Prostate gland (tissue), 2 donors: ENCODE measurements around the gene PCDHB5. TPM values are rescaled to one million over a fixed set of nuclear protein-coding genes. Genes with fewer than 3 reads are reported as not detected.
"Not testable (repeated sequence)": the region's sequence is repeated elsewhere in the genome, so short reads cannot be mapped to it uniquely, and the experiment has no call there.

Experiments
- DNase-seq: peaks from one replicate; pipeline ENCODE4 v3.0.0-alpha.2; 2019; ENCODE audit warnings: low spot score
- H3K27ac ChIP-seq, 2 donors: fragments of 200-600 bp; sonication (generic); 2 replicates each; pipeline ENCODE4 v1.5.1; 2017 to 2019
- H3K27me3 ChIP-seq: fragments of 200-600 bp; sonication (generic); replicated peaks from 2 replicates; pipeline ENCODE4 v1.5.1; 2019; ENCODE audit not compliant: insufficient read depth
- H3K36me3 ChIP-seq, 2 donors: fragments of 200-600 bp; sonication (generic); 1 replicate in 1 of 2; 2 replicates in 1 of 2; pipeline versions ENCODE4 v1.5.1 to v1.8.1; 2017 to 2019
- H3K4me1 ChIP-seq: fragments of 200-600 bp; sonication (generic); replicated peaks from 2 replicates; pipeline ENCODE4 v1.5.1; 2019
- H3K4me3 ChIP-seq, 2 donors: fragments of 200-600 bp; sonication (generic); 2 replicates each; pipeline ENCODE4 v1.5.1; 2017 to 2019
- H3K9me3 ChIP-seq: fragments of 200-600 bp; sonication (generic); 2 replicates; pipeline ENCODE4 v1.5.1; 2017
- POLR2A ChIP-seq: fragments of 450-650 bp; IDR thresholded peaks from one replicate; pipeline ENCODE4 v1.6.1; 2016; ENCODE audit warnings: antibody characterized with exemption, mild to moderate bottlenecking
- POLR2AphosphoS5 ChIP-seq: sonication (generic); formaldehyde crosslinking; IDR thresholded peaks from one replicate; pipeline ENCODE4 v1.6.1; 2017; ENCODE audit warnings: antibody characterized with exemption
- WGBS: methylation state at CpG from one replicate; pipeline ENCODE4 v1.1.5; 2018; 5-methylcytosine and 5-hydroxymethylcytosine counted together
- intact Hi-C: fragments of 100-400 bp; cut with DNase I; formaldehyde crosslinking; loops from one replicate; pipeline ENCODE4 v1.14.2; 2022
- total RNA-seq, 2 donors: library from RNA; depleted of rRNA; stranded (reverse); fragments of >200 nt; gene quantifications; one replicate each; pipeline ENCODE4 v1.1.0, GENCODE V29; 2016
- TF ChIP-seq, protein P1 (sequence below), 4 experiments: fragments of 200-600 bp in 2 of 4; fragments of 450-650 bp in 2 of 4; sonication (generic) in 2 of 4; IDR thresholded peaks; 1 replicate in 3 of 4; 2 replicates in 1 of 4; pipeline ENCODE4 v1.5.1; 2016 to 2019; ENCODE audit warnings: antibody characterized with exemption in 4 of 4, mild to moderate bottlenecking in 2 of 4, moderate library complexity in 2 of 4

Gene PCDHB5
- total RNA-seq, 2 donors from 2014 or later = 5.3 to 11.3 TPM

DNA sequence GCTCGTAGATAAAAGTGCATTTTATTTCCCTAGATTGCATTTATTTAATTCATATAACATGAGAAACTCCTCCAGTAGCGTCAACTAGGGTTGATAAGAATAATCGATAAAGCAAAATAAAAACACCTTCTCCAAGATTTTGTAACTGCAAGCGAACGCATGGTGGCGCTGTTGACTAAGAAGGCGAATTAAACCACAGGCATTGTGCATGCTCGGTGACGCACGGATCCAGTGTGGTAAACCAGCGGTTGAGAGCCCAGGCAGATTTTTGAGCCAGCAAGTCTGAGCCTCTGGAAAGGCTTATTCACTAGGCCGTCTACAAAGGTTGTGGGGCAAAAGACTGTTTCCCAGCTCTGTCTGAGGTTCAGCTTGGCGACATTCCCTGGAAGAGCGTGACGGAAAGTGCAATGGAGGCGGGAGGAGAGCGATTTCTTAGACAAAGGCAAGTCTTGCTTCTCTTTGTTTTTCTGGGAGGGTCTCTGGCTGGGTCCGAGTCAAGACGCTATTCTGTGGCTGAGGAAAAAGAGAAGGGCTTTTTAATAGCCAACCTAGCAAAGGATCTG, 34.7 kb upstream of the PCDHB5 start, which contains the start of gene PCDHB3:
TSS of gene PCDHB3 (plus strand) at position 231 of the 563 bp plus-strand sequence. CDS start at position 408, 177 bp downstream.
- Histone ChIP-seq H3K4me1 (no peaks in the 10 kb centered on the region), H3K4me3 (no peak within 1 kb of the TSS), H3K36me3 (no peaks in the 10 kb centered on the region), H3K27ac (no peak within 1 kb of the TSS), H3K9me3 (peaks cover 5% of the 10 kb centered on the region), H3K27me3 (peaks cover under 1% of the 10 kb centered on the region)
- intact Hi-C loops = no loop called here
- TF ChIP-seq POLR2AphosphoS5 (no peak), POLR2A (no peak)
- TF ChIP-seq, protein P1, sequence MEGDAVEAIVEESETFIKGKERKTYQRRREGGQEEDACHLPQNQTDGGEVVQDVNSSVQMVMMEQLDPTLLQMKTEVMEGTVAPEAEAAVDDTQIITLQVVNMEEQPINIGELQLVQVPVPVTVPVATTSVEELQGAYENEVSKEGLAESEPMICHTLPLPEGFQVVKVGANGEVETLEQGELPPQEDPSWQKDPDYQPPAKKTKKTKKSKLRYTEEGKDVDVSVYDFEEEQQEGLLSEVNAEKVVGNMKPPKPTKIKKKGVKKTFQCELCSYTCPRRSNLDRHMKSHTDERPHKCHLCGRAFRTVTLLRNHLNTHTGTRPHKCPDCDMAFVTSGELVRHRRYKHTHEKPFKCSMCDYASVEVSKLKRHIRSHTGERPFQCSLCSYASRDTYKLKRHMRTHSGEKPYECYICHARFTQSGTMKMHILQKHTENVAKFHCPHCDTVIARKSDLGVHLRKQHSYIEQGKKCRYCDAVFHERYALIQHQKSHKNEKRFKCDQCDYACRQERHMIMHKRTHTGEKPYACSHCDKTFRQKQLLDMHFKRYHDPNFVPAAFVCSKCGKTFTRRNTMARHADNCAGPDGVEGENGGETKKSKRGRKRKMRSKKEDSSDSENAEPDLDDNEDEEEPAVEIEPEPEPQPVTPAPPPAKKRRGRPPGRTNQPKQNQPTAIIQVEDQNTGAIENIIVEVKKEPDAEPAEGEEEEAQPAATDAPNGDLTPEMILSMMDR (IDR thresholded peaks at IDR 0.05) = peak in 2 of 4 experiments; percentile 8 to 23
- 21% methylated on average over 19 of the region's 19 CpGs for WGBS
- DNase-seq = no peak

DNA sequence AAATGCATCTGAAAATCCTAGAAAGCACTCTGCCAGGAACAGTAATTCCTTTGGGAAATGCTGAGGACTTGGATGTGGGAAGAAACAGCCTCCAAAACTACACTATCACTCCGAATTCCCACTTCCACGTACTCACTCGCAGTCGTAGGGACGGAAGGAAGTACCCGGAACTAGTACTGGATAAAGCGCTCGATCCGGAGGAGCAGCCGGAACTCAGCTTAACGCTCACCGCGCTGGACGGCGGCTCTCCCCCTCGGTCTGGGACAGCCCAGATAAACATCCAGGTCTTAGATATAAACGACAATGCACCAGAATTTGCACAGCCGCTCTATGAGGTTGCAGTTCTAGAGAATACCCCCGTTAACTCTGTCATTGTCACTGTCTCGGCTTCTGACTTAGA, 33.9 kb upstream of the PCDHB5 start:
- H3K4me3 ChIP-seq = no peak overlapping the region
- WGBS = 37% methylated on average over 20 of the region's 20 CpGs

DNA sequence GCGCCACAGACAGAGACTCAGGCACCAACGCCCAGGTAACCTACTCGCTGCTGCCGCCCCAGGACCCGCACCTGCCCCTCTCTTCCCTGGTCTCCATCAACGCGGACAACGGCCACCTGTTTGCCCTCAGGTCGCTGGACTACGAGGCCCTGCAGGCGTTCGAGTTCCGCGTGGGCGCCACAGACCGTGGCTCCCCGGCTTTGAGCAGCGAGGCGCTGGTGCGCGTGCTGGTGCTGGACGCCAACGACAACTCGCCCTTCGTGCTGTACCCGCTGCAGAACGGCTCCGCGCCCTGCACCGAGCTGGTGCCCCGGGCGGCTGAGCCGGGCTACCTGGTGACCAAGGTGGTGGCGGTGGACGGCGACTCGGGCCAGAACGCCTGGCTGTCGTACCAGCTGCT, 32.9 kb upstream of the PCDHB5 start:
- H3K27me3 ChIP-seq, H3K4me3 ChIP-seq, H3K4me1 ChIP-seq, H3K36me3 ChIP-seq, H3K27ac ChIP-seq, H3K9me3 ChIP-seq, DNase-seq, intact Hi-C loops: not testable (repeated sequence)
- 37% methylated on average over 25 of the region's 39 CpGs for WGBS

More for the DNA sequence above, 33.9 kb upstream of the PCDHB5 start:
- Histone ChIP-seq H3K27me3 (no peaks in the 10 kb centered on the region), H3K4me1 (no peaks in the 10 kb centered on the region), H3K27ac (no peak overlapping the region), H3K36me3 (no peaks in the 10 kb centered on the region), H3K9me3 (peaks cover 5% of the 10 kb centered on the region)
- no peak for DNase-seq
- TF ChIP-seq, protein P1 (IDR thresholded peaks at IDR 0.05) = no peak
- TF ChIP-seq POLR2A (no peak), POLR2AphosphoS5 (no peak)
- intact Hi-C loops = no loop called here

DNA sequence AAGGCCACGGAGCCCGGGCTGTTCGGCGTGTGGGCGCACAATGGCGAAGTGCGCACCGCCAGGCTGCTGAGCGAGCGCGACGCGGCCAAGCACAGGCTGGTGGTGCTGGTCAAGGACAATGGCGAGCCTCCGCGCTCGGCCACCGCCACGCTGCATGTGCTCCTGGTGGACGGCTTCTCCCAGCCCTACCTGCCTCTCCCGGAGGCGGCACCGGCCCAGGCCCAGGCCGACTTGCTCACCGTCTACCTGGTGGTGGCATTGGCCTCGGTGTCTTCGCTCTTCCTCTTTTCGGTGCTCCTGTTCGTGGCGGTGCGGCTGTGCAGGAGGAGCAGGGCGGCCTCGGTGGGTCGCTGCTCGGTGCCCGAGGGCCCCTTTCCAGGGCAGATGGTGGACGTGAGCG, 32.5 kb upstream of the PCDHB5 start:
- H3K36me3 ChIP-seq, H3K27ac ChIP-seq, H3K4me3 ChIP-seq, H3K9me3 ChIP-seq, H3K27me3 ChIP-seq, intact Hi-C loops, DNase-seq, H3K4me1 ChIP-seq: not testable (repeated sequence)
- WGBS = no CpG with 5 or more reads among the region's 38 CpGs

DNA sequence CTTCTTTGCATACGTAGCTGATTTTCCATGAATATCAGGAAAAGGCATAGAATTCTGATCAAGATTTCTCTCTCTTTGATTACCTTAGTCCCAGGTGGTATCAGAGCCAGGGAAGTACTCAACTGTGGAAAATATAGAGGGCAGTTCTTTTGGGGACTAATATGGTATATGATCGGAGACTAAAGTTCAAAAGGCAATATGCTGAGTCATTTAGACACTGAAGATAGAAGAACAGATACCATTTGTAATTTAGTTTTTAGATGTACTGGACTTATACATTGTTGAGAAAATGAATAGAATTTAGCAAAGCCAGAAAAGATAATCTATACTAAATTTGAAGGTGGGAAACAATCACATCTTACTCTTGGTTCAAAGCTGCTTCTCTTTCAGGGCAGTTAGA, 29.7 kb upstream of the PCDHB5 start:
- Histone ChIP-seq H3K27me3 (no peaks in the 10 kb centered on the region), H3K9me3 (no peaks in the 10 kb centered on the region), H3K27ac (no peak overlapping the region), H3K4me1 (no peaks in the 10 kb centered on the region), H3K4me3 (no peak overlapping the region), H3K36me3 (no peaks in the 10 kb centered on the region)
- WGBS = 86% methylated on average over 2 of the region's 2 CpGs
- intact Hi-C loops = no loop called here
- TF ChIP-seq, protein P1 (IDR thresholded peaks at IDR 0.05) = no peak
- DNase-seq = no peak

DNA sequence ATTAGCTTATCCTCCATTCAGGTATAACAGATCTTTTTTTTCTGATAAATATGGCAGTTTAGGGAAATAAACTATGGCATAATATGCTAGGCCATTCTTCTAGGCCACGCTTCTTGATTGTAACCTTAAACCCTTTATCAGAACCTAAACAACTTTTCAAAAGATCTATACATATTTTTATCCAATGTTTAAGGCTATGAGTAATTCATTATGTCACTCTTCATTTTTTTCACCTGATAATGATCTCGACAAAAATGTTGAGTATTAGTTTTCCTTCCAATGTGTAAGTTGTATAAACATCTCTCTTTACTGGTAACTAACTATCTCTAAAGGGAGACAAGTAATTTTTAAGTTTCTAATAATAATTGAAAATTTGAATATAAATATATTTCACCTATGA, 15.8 kb upstream of the PCDHB5 start:
- H3K27ac ChIP-seq = no peak overlapping the region
- WGBS = 37% methylated on average over 2 of the region's 2 CpGs
- TF ChIP-seq POLR2A = no peak
- TF ChIP-seq, protein P1 (IDR thresholded peaks at IDR 0.05) = no peak
- TF ChIP-seq POLR2AphosphoS5 = no peak
- H3K4me1 ChIP-seq = no peaks in the 10 kb centered on the region
- H3K36me3 ChIP-seq = no peaks in the 10 kb centered on the region
- intact Hi-C loops = no loop called here
- H3K27me3 ChIP-seq = no peaks in the 10 kb centered on the region
- DNase-seq = no peak
- H3K9me3 ChIP-seq = no peaks in the 10 kb centered on the region
- no peak overlapping the region for H3K4me3 ChIP-seq
